Glomerular visceral epithelial cell (primary cell): Measurements from ENCODE around the gene TFCP2.
A peak's percentile ranks its signal among the peaks of the same experiment; 100 is the strongest.

Source experiments
- DNase-seq: peaks from one replicate; pipeline ENCODE4 v3.0.0-alpha.2; 2016; ENCODE audit errors: extremely low spot score

Gene TFCP2

GRCh38 chr12:51197736-51198567 lies 25.0 kb upstream of the TFCP2 start:
- DNase-seq = no peak

GRCh38 chr12:51196547-51196946 lies 23.6 kb upstream of the TFCP2 start:
- DNase-seq = no peak

- DNase-seq = no peak
Observed at GRCh38 chr12:51195841-51196240, 22.9 kb upstream of the TFCP2 start.

GRCh38 chr12:51192284-51192671 lies 19.3 kb upstream of the TFCP2 start:
- DNase-seq = no peak

- DNase-seq = no peak
Observed at GRCh38 chr12:51191516-51192283, 18.8 kb upstream of the TFCP2 start.

GRCh38 chr12:51190820-51191219 lies 17.9 kb upstream of the TFCP2 start:
- DNase-seq = no peak

GRCh38 chr12:51189790-51190355 lies 16.9 kb upstream of the TFCP2 start:
- DNase-seq = no peak

- DNase-seq = no peak
Observed at GRCh38 chr12:51188359-51189051, 15.6 kb upstream of the TFCP2 start.

GRCh38 chr12:51187370-51187987 lies 14.5 kb upstream of the TFCP2 start:
- DNase-seq = no peak

GRCh38 chr12:51186465-51187085 lies 13.6 kb upstream of the TFCP2 start:
- no peak for DNase-seq

- DNase-seq = no peak
Observed at GRCh38 chr12:51185171-51185717, 12.3 kb upstream of the TFCP2 start.

GRCh38 chr12:51183816-51184215 lies 10.9 kb upstream of the TFCP2 start:
- DNase-seq = peak; percentile 49

GRCh38 chr12:51183349-51183748 lies 10.4 kb upstream of the TFCP2 start:
- DNase-seq = no peak

GRCh38 chr12:51181558-51181957 lies 8.6 kb upstream of the TFCP2 start:
- no peak for DNase-seq

- DNase-seq = no peak
Observed at GRCh38 chr12:51177897-51178296, 5.0 kb upstream of the TFCP2 start.

GRCh38 chr12:51174501-51174900 lies 1.6 kb upstream of the TFCP2 start:
- no peak for DNase-seq

- DNase-seq = peak; percentile 32
Observed at GRCh38 chr12:51171884-51172514, 936 bp downstream of the TFCP2 start.

- no peak for DNase-seq
Observed at GRCh38 chr12:51163795-51164194, 9.1 kb downstream of the TFCP2 start.

GRCh38 chr12:51162217-51162616 lies 10.7 kb downstream of the TFCP2 start:
- DNase-seq = no peak

- no peak for DNase-seq
Observed at GRCh38 chr12:51160814-51161459, 12.0 kb downstream of the TFCP2 start.
